Retinal pigment epithelial cell (primary cell): ENCODE data around the gene WDR18.

ENCODE experiments used
- DNase-seq: peaks from one replicate; pipeline ENCODE4 v3.0.0-alpha.2; 2010; ENCODE audit warnings: low read depth
- H3K4me3 ChIP-seq: 2 replicates; pipeline ENCODE4 v1.5.1; 2011; ENCODE audit warnings: mild to moderate bottlenecking, low read length, control low read depth, moderate library complexity
- TF ChIP-seq, protein P1 (sequence below): conservative IDR thresholded peaks from 2 replicates; pipeline ENCODE4 v1.5.1; 2011; ENCODE audit warnings: low read depth, low read length, control low read depth, inconsistent platforms

The WDR18 gene

DNA sequence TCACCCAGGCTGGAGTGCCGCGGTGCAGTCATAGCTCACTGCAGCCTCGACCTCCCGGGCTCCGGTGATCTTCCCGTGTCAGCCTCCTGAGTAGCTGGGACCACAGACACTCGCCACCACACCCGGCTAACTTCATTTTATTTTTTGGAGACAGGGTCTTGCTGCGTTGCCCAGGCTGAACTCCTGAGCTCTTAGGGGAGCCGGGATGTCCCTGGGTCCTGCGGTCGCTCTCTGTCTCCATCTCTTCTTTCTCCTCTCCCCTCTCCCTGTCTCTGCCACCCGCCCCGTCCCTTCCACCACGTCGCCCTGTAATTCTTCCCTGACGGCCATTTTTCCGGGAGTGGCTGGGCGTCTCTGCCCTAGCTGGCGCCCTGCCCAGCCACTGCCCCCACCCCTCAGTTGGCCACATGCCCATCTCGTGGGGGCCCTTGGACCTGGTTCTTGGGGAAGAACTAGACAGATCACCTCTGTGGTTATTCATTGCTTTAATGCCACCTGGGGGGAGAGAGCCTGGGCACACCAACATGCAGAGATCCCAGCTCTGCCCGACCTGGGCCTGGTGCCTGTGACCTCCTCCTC, 39.4 kb upstream of the WDR18 start:
- TF ChIP-seq, protein P1, sequence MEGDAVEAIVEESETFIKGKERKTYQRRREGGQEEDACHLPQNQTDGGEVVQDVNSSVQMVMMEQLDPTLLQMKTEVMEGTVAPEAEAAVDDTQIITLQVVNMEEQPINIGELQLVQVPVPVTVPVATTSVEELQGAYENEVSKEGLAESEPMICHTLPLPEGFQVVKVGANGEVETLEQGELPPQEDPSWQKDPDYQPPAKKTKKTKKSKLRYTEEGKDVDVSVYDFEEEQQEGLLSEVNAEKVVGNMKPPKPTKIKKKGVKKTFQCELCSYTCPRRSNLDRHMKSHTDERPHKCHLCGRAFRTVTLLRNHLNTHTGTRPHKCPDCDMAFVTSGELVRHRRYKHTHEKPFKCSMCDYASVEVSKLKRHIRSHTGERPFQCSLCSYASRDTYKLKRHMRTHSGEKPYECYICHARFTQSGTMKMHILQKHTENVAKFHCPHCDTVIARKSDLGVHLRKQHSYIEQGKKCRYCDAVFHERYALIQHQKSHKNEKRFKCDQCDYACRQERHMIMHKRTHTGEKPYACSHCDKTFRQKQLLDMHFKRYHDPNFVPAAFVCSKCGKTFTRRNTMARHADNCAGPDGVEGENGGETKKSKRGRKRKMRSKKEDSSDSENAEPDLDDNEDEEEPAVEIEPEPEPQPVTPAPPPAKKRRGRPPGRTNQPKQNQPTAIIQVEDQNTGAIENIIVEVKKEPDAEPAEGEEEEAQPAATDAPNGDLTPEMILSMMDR, result no peak
- H3K4me3 ChIP-seq, result no peak overlapping the region
- DNase-seq, result no peak

DNA sequence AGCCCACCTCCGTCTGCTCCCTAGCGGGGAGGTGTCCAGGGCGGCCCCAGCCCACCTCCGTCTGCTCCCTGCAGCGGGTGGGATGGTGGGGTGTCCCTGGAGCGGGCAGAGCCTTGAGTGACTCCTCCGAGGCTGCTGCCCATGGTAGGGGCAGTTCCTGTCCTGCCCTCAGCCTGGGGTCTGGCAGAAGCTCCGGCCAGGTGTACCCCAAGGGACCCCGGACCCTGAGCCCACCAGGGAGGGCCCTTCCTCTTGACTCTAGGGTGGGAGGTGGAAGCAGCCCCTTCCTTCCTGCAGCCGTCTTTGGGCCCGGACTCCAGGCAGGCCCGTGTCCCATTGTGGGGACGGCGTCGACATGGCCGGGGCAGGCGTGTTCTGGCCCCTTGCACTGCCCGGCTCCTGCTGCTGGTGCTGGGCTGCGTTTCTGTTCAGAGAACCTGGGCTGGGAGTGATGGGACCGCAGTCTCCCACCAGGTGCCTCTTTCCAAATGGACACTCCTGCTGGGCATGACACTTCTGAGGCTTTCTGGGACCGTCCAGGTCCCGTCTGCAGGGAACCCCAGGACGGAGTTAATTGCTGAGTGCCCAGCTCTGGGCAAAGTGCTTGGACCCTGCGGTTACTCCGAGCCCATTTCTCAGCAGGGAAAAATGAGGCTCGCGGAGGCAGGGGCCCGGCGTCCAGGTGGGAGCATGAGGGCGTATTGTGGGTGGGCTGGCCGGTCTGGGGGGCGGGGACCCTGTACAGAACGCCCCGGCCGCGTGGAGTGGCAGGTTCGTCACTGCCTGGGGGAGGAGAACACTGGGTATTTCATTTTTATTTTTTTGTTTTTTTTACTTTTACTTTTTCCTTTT, 38.5 kb upstream of the WDR18 start:
- no peak for DNase-seq
- TF ChIP-seq, protein P1, result no peak

GRCh38 chr19:947090-947706, 36.9 kb upstream of the WDR18 start:
- TF ChIP-seq, protein P1, result no peak
- no peak overlapping the region for H3K4me3 ChIP-seq
- no peak for DNase-seq

More for the DNA sequence above, 38.5 kb upstream of the WDR18 start:
- H3K4me3 ChIP-seq, result no peak overlapping the region

DNA sequence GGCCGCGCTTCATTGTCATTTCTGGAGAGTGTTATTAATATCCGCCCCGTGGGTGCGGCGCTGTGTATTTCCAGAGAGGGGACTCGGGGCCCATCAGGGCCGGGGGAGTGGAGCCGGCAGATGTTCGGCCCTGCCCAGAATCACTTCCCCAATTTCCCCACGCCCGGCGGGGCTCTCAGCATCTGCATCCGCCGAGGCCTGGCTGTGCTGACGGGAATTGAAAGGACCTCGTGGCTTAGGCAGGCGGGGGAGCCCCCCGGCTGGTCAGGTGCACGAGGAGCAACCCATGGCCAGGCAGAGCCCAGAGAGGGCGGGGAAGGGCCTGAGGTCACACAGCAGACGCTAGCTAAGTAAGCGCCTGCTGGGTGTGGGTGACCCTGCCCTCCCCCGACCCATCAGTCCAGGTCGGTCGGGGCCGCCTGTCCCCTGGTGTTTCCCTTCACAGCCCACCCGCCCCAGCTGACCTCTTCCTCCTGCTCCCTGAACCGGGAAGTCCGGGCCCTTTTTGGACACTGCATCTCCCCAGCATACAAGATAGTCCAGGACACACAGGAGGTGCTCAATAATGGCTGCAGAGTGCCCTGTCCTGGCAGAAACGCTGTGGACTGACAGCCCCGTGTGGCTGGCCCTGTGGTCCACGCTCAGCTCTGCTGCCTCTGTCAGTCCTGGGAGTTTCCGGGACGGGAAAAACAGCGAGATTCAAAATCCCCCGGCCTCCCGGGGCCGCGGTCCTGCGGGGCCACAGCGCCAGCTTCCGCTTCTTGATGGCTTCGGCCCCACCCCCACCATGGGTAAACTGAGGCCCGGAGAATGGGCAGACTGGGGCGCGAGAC, 36.2 kb upstream of the WDR18 start:
- H3K4me3 ChIP-seq, result no peak overlapping the region
- no peak for DNase-seq

GRCh38 chr19:948842-949496, 35.2 kb upstream of the WDR18 start:
- DNase-seq, result no peak
- TF ChIP-seq, protein P1, result no peak
- H3K4me3 ChIP-seq, result no peak overlapping the region

More for the DNA sequence above, 36.2 kb upstream of the WDR18 start:
- TF ChIP-seq, protein P1, result no peak

DNA sequence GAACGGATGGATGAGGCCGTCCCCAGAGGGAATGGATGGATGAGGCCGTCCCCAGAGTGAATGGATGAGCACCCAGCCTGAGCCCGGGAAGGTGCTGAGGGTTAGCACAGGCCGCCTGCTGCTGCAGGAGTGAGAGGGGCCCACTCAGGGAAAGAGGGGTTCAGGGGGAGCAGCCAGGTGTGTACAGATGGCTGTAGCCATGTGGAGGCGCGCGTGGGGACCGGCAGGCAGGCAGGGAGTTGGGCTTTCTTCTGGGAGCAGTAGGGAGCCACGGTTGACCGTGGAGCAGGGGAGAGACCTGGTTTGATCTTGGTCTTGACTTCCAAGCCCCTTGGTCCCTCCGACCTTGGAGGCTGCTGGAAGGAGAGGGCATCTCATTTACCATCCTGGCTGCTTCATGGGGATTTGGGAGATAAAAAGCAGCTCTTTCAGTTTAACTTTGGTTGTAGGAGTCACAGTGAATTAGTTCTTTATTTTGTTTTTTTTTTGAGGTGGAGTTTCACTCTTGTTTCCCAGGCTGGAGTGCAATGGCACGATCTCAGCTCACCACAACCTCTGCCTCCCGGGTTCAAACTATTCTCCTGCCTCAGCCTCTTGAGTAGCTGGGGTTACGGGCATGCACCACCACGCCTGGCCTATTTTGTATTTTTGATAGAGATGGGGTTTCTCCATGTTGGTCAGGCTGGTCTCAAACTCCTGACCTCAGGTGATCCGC, 33.6 kb upstream of the WDR18 start:
- TF ChIP-seq, protein P1, result no peak
- no peak for DNase-seq
- H3K4me3 ChIP-seq, result no peak overlapping the region
